ENCODE results near the gene GLB1L.
A peak's percentile ranks its signal among the peaks of the same experiment; 100 is the strongest.

The GLB1L gene

GRCh38 chr2:219286436-219287115 is 41.3 kb upstream of the GLB1L start:
- no peak for DNase-seq
- Histone ChIP-seq H3K4me3 (ENCODE audit: low read depth, low read length) (no peak overlapping the region), H3K27me3 (no peaks in the 10 kb centered on the region), H3K4me1 (peaks cover 5% of the 10 kb centered on the region; the same call in 1 of the 2 replicates), H3K9me3 (no peaks in the 10 kb centered on the region), H3K36me3 (peaks cover 4% of the 10 kb centered on the region)
- TF ChIP-seq, protein P1, sequence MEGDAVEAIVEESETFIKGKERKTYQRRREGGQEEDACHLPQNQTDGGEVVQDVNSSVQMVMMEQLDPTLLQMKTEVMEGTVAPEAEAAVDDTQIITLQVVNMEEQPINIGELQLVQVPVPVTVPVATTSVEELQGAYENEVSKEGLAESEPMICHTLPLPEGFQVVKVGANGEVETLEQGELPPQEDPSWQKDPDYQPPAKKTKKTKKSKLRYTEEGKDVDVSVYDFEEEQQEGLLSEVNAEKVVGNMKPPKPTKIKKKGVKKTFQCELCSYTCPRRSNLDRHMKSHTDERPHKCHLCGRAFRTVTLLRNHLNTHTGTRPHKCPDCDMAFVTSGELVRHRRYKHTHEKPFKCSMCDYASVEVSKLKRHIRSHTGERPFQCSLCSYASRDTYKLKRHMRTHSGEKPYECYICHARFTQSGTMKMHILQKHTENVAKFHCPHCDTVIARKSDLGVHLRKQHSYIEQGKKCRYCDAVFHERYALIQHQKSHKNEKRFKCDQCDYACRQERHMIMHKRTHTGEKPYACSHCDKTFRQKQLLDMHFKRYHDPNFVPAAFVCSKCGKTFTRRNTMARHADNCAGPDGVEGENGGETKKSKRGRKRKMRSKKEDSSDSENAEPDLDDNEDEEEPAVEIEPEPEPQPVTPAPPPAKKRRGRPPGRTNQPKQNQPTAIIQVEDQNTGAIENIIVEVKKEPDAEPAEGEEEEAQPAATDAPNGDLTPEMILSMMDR (IDR thresholded peaks at IDR 0.05; ENCODE audit: low read depth, low read length) = no peak

- Histone ChIP-seq H3K9me3 (no peaks in the 10 kb centered on the region), H3K36me3 (peaks cover 4% of the 10 kb centered on the region)
- DNase-seq = peak; percentile 55
These were observed 40.7 kb upstream of the GLB1L start for GRCh38 chr2:219285894-219286425.

DNA sequence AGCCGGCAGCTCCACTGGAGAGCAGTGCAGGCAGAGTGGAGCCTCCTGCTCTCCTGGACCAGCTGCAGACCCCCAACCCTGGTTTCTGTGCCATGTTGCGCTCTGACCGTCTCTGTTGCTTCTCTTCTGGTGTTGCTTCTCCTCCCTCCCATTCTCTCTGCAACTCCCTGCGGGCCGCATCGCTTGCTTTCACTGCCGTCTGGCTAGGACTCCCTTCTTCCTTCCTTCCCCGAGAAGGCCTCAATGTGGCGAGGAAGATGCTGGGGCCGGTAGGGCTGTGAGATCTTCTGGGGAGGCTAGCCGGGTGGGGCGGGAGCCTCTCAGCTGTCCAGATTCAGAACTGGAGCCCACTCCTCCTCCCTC is 40.1 kb upstream of the GLB1L start:
- TF ChIP-seq, protein P1 (IDR thresholded peaks at IDR 0.05; ENCODE audit: low read depth, low read length) = no peak
- Histone ChIP-seq H3K9me3 (no peaks in the 10 kb centered on the region), H3K36me3 (peaks cover 4% of the 10 kb centered on the region), H3K4me3 (ENCODE audit: low read depth, low read length) (no peak overlapping the region), H3K27me3 (no peaks in the 10 kb centered on the region), H3K4me1 (peaks cover 5% of the 10 kb centered on the region; the same call in 1 of the 2 replicates)
- no peak for DNase-seq

More at GRCh38 chr2:219285894-219286425, 40.7 kb upstream of the GLB1L start:
- H3K4me1 ChIP-seq = peaks cover 5% of the 10 kb centered on the region; the same call in 1 of the 2 replicates
- H3K4me3 ChIP-seq (ENCODE audit: low read depth, low read length) = no peak overlapping the region
- TF ChIP-seq, protein P1 (IDR thresholded peaks at IDR 0.05; ENCODE audit: low read depth, low read length) = no peak
- H3K27me3 ChIP-seq = no peaks in the 10 kb centered on the region

DNA sequence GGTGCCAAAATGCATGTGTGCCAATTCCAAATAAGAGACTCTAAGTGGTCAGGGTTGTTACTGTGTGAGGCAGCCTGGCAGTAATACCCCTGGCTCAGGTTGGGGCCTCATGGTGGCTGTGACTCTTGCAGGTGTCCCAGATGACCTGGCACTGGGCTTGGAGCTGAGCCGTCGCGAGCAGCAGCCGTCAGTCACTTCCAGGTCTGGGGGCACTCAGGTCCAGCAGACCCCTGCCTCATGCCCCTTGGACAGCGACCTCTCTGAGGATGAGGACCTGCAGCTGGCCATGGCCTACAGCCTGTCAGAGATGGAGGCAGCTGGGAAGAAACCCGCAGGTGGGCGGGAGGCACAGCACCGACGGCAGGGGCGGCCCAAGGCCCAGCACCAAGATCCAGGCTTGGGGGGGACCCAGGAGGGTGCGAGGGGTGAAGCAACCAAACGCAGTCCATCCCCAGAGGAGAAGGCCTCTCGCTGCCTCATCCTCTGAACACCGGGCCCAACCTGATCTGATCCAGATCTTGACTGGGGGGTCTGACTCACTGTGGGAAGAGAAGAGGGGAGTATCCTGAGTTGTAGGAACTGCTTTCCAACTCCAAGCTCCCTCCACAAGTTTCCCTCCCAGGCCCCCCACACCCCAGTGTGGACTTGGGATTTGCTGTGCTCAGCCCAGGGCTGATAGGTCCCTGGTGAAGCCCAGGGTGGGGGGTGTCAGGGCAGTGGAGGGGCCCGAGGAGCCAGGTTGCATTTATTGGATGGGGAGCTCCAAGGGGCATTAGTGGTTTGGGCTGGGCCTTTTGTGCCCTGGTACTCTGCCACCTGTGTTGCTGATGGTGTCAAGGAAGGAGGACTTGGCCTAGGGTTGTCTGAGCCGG is 39.5 kb upstream of the GLB1L start:
- Histone ChIP-seq H3K4me1 (peaks cover 5% of the 10 kb centered on the region; the same call in 1 of the 2 replicates), H3K36me3 (peaks cover 4% of the 10 kb centered on the region), H3K9me3 (no peaks in the 10 kb centered on the region), H3K4me3 (ENCODE audit: low read depth, low read length) (no peak overlapping the region), H3K27me3 (no peaks in the 10 kb centered on the region)
- TF ChIP-seq, protein P1 (IDR thresholded peaks at IDR 0.05; ENCODE audit: low read depth, low read length) = no peak
- no peak for DNase-seq

DNA sequence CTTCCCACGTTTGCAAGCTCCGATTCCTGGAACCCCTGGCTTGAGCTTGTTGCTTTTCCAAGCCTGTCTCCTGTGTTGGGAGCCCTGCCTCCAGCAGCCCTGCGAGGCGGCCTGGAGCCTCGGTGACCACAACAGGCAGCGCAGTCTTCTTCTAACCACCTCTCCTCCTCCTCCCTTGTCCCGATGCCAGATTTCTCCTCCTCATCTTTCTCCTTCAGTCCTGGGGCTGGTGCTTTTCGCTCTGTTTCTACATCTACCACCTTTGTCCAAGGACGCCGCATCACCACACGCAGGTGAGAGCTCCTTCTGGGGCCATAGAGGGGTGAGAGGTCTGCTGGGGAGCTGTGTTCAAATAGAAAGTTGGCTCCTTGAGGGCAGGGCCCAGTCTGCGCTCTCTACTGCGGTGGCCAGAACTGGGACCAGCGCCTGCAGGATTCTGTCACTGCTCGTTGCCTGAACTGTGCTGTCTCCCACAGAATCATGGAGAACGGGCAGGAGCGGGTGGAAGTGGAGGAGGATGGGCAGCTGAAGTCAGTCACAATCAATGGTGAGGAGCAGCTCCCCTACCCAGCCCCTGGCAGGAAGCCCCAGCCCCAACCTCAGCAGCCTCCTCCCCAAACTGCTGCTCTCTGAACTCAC is 37.8 kb upstream of the GLB1L start:
- DNase-seq = no peak
- no peaks in the 10 kb centered on the region; the same call in 1 of the 2 replicates for H3K36me3 ChIP-seq
- TF ChIP-seq, protein P1 (IDR thresholded peaks at IDR 0.05; ENCODE audit: low read depth, low read length) = no peak

More for the DNA sequence above, 37.8 kb upstream of the GLB1L start:
- Histone ChIP-seq H3K4me3 (ENCODE audit: low read depth, low read length) (no peak overlapping the region), H3K9me3 (no peaks in the 10 kb centered on the region), H3K27me3 (no peaks in the 10 kb centered on the region), H3K4me1 (peaks cover 9% of the 10 kb centered on the region)
